ACHN (cell line): ENCODE data around the gene SELENON.

Experiments
- DNase-seq: peaks from one replicate; pipeline ENCODE4 v3.0.0-alpha.2; 2015
- in situ Hi-C: cut with HindIII; loops from 2 replicates; pipeline ENCODE4 v1.10.0; 2017; ENCODE audit warnings: low sequenced_read_pairs, low pct_ligation_motif_present, low pct_unique_long_range_greater_than_20kb

The SELENON gene

GRCh38 chr1:25844536-25845337 is 44.7 kb downstream of the SELENON start:
- in situ Hi-C loops: no loop called here
- peak; percentile 50 for DNase-seq

- in situ Hi-C loops: no loop called here
- no peak for DNase-seq
Observed at GRCh38 chr1:25845664-25846063, 45.7 kb downstream of the SELENON start.

- DNase-seq: no peak
- in situ Hi-C loops: no loop called here
Observed at GRCh38 chr1:25847929-25848328, 47.9 kb downstream of the SELENON start.

GRCh38 chr1:25848531-25848930 is 48.5 kb downstream of the SELENON start:
- in situ Hi-C loops: no loop called here
- no peak for DNase-seq

GRCh38 chr1:25854554-25854953 is 54.6 kb downstream of the SELENON start:
- no peak for DNase-seq
- in situ Hi-C loops: no loop called here

GRCh38 chr1:25856856-25857255 is 56.9 kb downstream of the SELENON start:
- in situ Hi-C loops: no loop called here

GRCh38 chr1:25858494-25858893 is 58.5 kb downstream of the SELENON start:
- in situ Hi-C loops: no loop called here
- no peak for DNase-seq

More at GRCh38 chr1:25856856-25857255, 56.9 kb downstream of the SELENON start:
- DNase-seq: no peak

- in situ Hi-C loops: no loop called here
- DNase-seq: peak; percentile 83
Observed at GRCh38 chr1:25858906-25859789, 59.2 kb downstream of the SELENON start, which contains the start of gene AUNIP. Gene AUNIP, minus strand, starts transcription at chr1:25859457. Its CDS starts 100 bp downstream, at chr1:25859357.

GRCh38 chr1:25861316-25862286 is 61.6 kb downstream of the SELENON start:
- DNase-seq: no peak
- in situ Hi-C loops: no loop called here

GRCh38 chr1:25862785-25863485 is 62.9 kb downstream of the SELENON start:
- no peak for DNase-seq
- in situ Hi-C loops: no loop called here

- no peak for DNase-seq
- in situ Hi-C loops: no loop called here
Observed at GRCh38 chr1:25863486-25864262, 63.7 kb downstream of the SELENON start.

GRCh38 chr1:25864434-25864833 is 64.4 kb downstream of the SELENON start:
- in situ Hi-C loops: no loop called here
- DNase-seq: no peak

- DNase-seq: no peak
- in situ Hi-C loops: no loop called here
Observed at GRCh38 chr1:25866288-25866687, 66.3 kb downstream of the SELENON start.

- DNase-seq: peak; percentile 64
- in situ Hi-C loops: no loop called here
Observed at GRCh38 chr1:25867210-25867991, 67.4 kb downstream of the SELENON start.
